ENCODE results near the gene TBC1D24.
"Not testable (repeated sequence)": the region's sequence is repeated elsewhere in the genome, so short reads cannot be mapped to it uniquely, and the experiment has no call there.

The TBC1D24 gene

DNA sequence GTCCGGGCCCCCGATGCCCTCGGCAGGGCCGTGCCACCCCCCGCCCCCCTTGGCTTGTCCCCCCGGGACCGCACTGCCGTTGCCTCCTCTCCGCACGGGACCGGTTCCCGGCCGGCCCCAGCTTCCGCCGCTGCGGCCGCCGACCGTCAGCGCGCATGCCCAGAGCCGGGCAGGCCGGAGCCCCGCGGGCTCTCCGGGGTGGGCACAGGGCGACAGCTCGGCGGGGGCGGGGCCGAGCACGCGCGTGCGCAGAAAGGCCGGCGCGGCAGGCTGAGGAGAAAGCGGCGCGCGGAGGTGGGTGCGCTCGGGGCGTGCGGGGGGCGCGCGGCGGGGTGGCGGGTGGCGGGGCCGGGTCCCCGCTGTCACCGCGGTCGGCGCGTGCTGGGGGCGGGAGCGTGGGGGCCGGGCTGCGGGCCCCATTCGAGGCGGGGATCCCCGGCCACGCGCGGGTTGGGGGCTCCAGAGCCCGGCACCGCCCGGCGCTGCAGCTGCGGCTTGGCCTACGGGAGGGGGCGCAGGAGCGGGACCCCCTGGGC lies at the start of gene TBC1D24:
Gene TBC1D24 (plus strand): TSS at position 251 of the 536 bp plus-strand sequence. CDS start 21,022 bp downstream, outside the sequence.
- DNase-seq, result peak; percentile 79

DNA sequence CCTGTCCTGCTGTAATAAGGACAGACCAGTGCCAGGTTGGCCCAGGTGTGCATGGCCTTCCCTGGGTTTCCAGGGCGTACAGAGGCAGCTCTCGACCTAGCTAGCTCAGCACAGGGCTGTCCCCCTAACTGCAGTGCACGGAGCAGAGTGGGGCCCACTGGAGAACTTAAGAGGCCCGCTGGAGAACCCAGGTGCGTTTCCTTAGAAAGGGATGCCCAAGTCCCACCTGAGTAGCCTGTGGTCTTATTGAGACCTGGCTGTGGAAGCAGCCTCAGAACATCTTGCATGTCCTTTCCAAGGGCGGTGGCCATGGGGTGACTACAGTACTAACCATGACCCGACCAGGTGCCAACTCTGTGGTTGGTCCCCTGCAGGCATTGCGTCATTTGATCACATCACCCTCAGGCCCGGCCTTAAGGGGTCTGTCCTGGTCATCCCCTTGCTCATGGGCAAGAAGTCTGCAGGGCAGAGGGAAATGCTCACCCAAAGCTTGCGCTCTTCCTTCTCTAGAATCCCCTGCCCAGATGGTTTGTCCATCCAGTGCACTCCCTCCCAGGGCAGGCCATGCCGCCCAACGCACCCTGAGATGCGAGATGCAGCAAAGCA lies 49.0 kb upstream of the TBC1D24 start:
- DNase-seq, result no peak

DNA sequence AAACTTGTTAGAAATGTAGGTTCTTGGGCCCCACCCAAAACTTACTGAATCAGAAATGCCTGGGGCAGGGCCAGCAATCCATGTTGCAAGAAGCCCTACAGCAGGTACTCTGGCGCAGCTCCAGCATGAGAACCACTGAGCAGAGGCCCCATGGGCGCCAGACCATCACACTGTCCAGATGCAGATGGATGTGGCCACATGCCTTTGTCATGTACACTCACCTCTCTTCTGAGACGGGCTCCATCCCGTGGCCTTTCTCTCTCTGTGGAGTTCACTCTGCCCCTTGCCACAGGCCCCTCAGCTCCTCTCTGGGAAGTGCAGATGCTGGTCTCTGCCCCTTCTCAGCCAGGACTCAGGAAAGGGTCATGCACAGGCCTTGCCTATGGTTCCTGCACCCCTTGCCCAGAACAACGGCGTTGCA lies 48.0 kb upstream of the TBC1D24 start:
- DNase-seq, result no peak

- DNase-seq, result no peak
These were observed 47.4 kb upstream of the TBC1D24 start for GRCh38 chr16:2427526-2427925.

DNA sequence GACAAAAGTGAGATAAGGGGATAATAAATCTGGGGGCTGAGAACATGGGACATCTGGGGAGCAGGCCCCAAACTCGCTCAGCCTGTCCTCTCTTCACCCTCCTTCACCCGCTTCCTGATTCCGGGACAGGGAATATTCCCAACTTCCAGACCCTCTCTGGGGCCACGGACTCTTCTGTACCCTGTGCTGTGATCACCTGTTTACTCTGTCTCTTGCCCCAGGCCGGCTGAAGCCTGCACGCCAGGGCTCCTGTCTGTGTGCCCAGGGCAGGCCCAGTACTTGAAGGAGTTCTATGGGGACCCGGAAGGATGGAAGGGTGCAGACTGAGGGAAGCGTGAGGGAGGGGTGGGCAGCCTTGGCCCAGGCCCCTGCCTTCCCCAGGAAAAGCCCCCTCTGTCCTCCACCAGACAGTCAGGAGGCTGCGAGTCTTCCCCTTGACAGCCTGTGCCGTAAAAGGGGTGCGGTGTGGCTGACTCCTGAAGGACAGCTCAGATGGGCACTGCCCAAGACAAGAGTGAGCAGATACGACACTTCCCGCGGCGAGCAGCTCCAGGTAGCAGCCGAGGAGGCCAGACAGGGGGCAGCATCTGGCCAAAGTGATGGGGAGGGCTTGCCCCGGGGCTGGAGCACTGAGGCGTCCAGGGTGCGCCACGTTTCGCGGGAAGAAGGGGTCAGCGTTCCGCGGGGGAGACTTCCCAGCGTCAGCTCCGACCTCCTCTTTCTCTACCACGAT lies 46.7 kb upstream of the TBC1D24 start:
- DNase-seq, result peak; percentile 15

DNA sequence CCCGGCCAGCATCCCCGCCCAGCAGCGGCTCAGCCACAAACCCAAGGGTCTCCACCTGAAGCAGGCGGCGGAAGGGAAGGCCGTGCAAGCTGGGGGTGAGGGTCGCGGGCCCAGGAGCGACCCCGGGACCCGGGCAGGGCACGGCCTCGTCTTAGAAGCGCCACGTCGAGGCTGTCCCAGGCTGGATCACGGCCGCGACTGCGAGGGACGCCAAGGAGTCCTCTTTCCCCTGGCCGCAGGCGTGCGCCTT lies 46.2 kb upstream of the TBC1D24 start:
- no peak for DNase-seq

- DNase-seq, result peak; percentile 97
These were observed 45.7 kb upstream of the TBC1D24 start, which contains the start of gene CCNF for GRCh38 chr16:2429034-2429770. CCNF (plus strand) TSS chr16:2429447; CDS start chr16:2429482, 35 bp downstream.

DNA sequence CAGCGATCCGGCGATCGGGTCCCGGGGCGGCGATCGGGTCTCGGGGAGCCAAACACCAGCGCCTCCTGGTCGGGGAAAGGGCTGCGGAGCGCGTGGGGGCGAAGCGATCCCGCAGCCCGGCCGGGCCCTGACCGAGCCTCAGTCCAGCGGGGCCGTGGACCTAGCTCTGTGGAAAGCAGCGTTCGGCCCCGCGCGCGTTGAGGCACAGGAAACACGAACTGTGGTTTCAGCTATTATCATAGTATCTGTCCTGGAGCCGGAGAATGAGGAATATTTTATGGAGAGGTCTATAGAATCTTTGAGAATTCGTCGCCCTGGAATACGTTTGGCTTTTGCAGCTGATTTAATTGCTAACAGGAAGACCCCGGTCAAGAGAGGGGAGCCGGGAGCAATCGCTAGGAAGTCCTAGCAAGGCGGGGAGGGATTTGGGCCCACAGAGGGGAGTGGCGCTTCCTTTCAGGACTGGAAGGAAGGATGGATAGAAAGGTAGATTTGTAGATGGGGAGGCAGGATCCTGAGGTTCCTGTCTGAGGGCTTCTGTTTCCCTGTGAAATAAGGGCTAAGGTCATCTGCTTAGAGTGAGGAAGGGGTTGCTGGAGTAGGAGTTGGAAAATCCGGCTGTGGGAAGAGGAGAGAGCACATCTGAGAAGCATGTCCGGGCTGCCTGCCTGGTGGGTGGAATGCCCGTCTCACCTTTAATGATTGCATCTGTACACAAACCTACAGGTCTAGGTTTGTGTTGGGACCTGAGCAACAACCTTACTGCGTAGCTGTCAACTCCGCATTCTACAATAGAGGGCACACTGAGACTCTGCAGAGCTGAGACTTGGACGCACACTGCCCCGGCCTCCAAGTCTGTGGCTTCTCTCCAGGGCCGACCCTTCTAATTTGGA lies 44.9 kb upstream of the TBC1D24 start:
- no peak for DNase-seq

GRCh38 chr16:2432286-2432685 lies 42.6 kb upstream of the TBC1D24 start:
- no peak for DNase-seq

GRCh38 chr16:2432801-2433505 lies 42.0 kb upstream of the TBC1D24 start:
- no peak for DNase-seq

DNA sequence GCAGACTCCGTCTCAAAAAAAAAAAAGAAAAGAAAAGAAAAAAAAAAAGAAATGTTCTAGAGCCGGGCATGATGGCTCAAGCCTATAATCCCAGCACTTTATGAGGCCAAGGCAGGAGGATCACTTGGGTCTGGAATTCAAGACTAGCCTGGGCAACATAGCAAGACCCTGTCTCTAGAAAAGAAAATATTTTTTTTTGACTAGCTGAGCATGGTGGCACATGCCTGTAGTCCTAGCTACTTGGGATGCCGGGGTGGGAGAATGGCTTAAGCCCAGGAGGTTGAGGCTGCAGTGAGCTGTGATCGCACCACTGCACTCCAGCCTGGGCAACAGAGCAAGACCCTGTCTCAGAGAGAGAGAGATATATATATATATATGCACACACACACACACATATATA lies 39.7 kb upstream of the TBC1D24 start:
- DNase-seq, result not testable (repeated sequence)

DNA sequence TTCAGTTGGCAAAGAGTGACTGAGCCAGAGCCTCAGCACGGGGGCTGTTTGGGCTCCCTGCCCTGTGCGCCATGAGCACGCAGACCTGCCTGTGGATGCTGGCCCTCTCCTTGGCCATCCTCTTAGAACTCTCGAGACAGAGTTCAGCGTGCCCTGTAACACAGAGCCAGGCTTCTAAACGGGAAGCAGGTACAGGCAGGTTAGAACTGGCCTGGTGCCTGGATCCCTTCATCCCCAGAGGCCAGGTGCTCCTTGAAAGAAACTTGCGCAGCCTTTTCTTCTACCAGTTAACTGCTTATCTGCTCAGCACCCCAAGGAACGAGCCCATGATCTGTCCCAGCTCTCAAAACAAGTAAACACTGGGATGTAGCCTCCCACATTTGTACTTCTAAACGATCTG lies 38.8 kb upstream of the TBC1D24 start:
- DNase-seq, result no peak

GRCh38 chr16:2437032-2437790 lies 37.7 kb upstream of the TBC1D24 start:
- DNase-seq, result no peak

DNA sequence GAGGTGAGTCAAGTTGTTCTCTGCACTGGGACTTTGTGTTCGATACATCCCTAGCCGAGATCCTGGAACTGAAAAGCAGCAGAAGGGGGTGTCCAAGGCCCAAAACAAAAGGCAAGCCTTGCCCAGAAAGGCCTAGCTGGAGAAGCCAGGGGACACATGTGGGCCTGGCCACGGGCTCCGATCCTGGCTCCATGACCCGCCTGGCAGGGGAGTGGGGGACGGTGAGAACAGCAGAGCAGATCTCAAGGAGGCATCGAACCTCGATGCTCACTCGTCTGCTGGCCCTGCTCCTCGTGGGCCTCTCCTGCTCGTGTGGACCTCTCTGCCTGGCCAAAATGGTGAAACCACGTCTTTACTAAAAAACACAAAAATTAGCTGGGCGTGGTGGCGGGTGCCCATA lies 36.8 kb upstream of the TBC1D24 start:
- DNase-seq, result no peak

GRCh38 chr16:2439598-2439997 lies 35.3 kb upstream of the TBC1D24 start:
- no peak for DNase-seq

DNA sequence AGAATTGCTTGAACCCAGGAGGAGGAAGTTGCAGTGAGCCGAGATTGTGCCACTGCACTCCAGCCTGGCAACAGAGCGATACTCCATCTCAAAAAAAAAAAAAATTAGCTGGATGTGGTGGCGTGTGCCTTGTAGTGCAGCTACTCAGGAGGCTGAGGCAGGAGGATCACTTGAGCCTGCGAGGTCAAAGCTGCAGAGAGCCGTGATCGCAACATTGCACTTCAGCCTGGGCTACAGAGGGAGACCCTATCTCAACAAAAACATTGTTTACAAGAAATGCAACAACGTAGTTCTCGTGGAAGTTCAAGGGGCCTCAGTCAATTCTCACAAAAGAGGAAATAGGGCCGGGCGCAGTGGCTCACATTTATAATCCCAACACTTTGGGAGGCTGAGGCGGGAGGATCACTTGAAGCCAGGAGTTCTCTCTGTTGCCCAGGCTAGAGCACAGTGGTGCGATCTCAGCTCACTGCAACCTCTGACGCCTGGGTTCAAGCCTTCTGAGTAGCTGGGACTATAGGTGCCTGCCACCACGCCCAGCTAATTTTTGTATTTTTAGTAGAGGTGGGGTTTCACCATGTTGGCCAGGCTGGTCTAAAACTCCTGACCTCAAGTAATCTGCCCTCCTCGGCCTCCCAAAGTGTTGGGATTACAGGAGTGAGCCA lies 33.7 kb upstream of the TBC1D24 start:
- DNase-seq, result not testable (repeated sequence)

DNA sequence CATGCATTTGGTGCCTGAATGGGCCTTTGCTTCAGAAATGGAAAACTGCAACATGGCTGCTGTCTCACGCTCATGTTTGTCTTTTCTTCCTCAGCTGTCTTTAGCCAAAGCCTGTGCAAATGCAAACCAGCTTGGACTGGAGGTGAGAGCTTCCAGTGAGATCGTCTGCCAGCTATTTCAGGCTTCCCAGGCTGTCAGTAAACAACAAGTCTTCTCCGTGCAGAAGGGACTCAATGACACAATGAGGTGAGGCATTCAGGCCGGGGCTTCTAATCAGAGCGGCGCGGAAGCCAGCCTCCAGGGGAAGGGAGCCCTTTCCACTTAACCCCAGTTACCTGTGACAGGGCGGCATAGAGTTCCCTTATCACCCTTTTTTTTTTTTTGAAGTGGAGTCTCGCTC lies 31.4 kb upstream of the TBC1D24 start:
- DNase-seq, result no peak

- DNase-seq, result no peak
These were observed 26.9 kb upstream of the TBC1D24 start for GRCh38 chr16:2447920-2448583.

- DNase-seq, result no peak
These were observed 25.8 kb upstream of the TBC1D24 start for GRCh38 chr16:2449118-2449517.

DNA sequence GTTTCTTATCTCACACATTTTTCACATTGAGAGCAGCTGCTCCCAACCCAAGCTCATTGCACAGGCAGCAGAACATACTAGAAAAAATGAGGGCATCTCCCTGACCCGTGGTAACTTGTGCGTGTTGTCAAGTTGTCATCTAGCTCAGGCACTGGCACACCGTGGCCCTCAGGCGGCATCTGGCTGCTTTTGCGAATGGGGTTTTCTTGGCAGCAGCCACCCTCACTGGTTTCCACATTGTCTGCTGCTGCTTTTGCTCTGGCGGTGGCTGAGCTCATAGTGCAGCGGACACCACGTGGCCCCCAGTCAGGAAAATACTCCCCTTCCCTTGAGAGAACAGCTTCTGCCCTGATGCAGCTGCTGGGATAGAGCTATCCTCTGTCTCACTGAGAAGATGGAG lies 24.4 kb upstream of the TBC1D24 start:
- DNase-seq, result no peak

Data from stimulated activated CD4-positive, alpha-beta T cell treated with anti-CD3 and anti-CD28 coated beads, Interleukin-1b, Interleukin-23, amount 100 ng/mL, for 48 hours (primary cell).